GM18870 (cell line): ENCODE results near the gene PCDHA6.
"Not testable (repeated sequence)": the region's sequence is repeated elsewhere in the genome, so short reads cannot be mapped to it uniquely, and the experiment has no call there.

Experiments used
- ATAC-seq: cut with Tn5 transposase; IDR thresholded peaks from one replicate; pipeline ENCODE4 v1.9.1; 2021; ENCODE audit warnings: moderate library complexity; ENCODE audit not compliant: unreplicated experiment

The PCDHA6 gene

GRCh38 chr5:140827704-140828361 is at the start of gene PCDHA6:
TSS of gene PCDHA6 (plus strand) at chr5:140827960. CDS start at chr5:140828092, 132 bp downstream.
- ATAC-seq, result no peak

- ATAC-seq, result no peak
Observed at GRCh38 chr5:140780512-140780911, 47.2 kb upstream of the PCDHA6 start.

GRCh38 chr5:140785905-140786686 is 41.7 kb upstream of the PCDHA6 start, which contains the start of gene PCDHA1:
TSS of gene PCDHA1 (plus strand) at chr5:140786140.
- no peak for ATAC-seq

GRCh38 chr5:140787422-140787821 is 40.3 kb upstream of the PCDHA6 start:
- ATAC-seq, result not testable (repeated sequence)

- ATAC-seq, result not testable (repeated sequence)
Observed at GRCh38 chr5:140787849-140788504, 39.8 kb upstream of the PCDHA6 start.

GRCh38 chr5:140791089-140791488 is 36.7 kb upstream of the PCDHA6 start:
- no peak for ATAC-seq

GRCh38 chr5:140794595-140795258 is 33.0 kb upstream of the PCDHA6 start, which contains the start of gene PCDHA2:
TSS of gene PCDHA2 (plus strand) at chr5:140794852.
- no peak for ATAC-seq

GRCh38 chr5:140795259-140795641 is 32.5 kb upstream of the PCDHA6 start:
- ATAC-seq, result no peak

GRCh38 chr5:140796072-140796717 is 31.6 kb upstream of the PCDHA6 start:
- not testable (repeated sequence) for ATAC-seq

GRCh38 chr5:140796718-140797095 is 31.1 kb upstream of the PCDHA6 start:
- no peak for ATAC-seq

GRCh38 chr5:140800816-140801493 is 26.8 kb upstream of the PCDHA6 start, which contains the start of gene PCDHA3:
TSS of gene PCDHA3 (plus strand) at chr5:140801057.
- no peak for ATAC-seq

GRCh38 chr5:140801494-140801841 is 26.3 kb upstream of the PCDHA6 start:
- ATAC-seq, result no peak

- ATAC-seq, result not testable (repeated sequence)
Observed at GRCh38 chr5:140802381-140802780, 25.4 kb upstream of the PCDHA6 start.

GRCh38 chr5:140802781-140803271 is 24.9 kb upstream of the PCDHA6 start:
- ATAC-seq, result no peak

- no peak for ATAC-seq
Observed at GRCh38 chr5:140806834-140807775, 20.7 kb upstream of the PCDHA6 start, which contains the start of gene PCDHA4. TSS of gene PCDHA4 (plus strand) at chr5:140807068.

GRCh38 chr5:140808241-140808888 is 19.4 kb upstream of the PCDHA6 start:
- not testable (repeated sequence) for ATAC-seq

GRCh38 chr5:140808889-140809291 is 18.9 kb upstream of the PCDHA6 start:
- ATAC-seq, result no peak
